GM15510 (cell line): ENCODE measurements around the gene TJP1.

ENCODE experiments used
- POLR2A ChIP-seq: IDR thresholded peaks from 3 replicates; pipeline ENCODE4 v1.6.1; 2011; ENCODE audit warnings: borderline replicate concordance; ENCODE audit not compliant: insufficient read length; ENCODE audit errors: extremely low read depth

Gene TJP1

DNA sequence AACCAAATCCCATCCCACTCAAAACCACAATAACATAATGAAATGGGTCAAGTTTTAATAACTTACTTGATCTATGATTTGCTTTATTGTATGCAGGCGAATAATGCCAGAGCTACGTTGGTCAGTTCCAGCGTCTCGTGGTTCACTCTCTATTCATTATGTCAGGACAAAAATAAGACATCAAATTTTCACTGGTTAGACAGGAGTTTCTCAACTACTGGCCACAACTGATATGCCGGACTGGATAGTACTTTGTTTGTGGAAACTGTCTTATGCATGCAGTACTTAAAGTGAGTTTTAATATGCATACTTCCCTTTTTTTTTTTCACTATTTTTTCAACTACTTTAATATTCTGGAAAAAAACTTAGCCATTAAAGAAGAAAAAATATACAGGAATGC lies 94.4 kb downstream of the TJP1 start:
- TF ChIP-seq POLR2A, result no peak

- TF ChIP-seq POLR2A, result no peak
Observed at GRCh38 chr15:29726553-29726952, 95.7 kb downstream of the TJP1 start.

- TF ChIP-seq POLR2A, result no peak
Observed at GRCh38 chr15:29724026-29724425, 98.2 kb downstream of the TJP1 start.

DNA sequence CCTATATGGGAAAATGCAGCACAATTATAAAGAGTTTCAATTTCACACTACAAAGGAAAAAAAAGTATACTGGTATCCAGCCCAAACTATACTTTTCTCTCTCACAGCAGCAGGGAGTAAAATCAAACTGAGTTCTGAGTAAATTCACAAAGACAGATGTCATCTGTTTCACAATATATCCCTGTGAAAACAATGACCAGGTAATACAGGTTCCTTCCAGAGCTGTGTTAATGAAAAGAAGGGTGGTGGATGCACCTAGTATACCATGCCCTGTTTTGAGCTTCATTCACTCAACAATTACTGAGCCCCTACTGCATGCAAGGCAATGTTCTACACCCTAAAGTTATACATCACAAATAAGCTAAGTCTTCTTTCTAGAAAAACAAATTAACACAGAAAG lies 108.5 kb downstream of the TJP1 start:
- no peak for TF ChIP-seq POLR2A

DNA sequence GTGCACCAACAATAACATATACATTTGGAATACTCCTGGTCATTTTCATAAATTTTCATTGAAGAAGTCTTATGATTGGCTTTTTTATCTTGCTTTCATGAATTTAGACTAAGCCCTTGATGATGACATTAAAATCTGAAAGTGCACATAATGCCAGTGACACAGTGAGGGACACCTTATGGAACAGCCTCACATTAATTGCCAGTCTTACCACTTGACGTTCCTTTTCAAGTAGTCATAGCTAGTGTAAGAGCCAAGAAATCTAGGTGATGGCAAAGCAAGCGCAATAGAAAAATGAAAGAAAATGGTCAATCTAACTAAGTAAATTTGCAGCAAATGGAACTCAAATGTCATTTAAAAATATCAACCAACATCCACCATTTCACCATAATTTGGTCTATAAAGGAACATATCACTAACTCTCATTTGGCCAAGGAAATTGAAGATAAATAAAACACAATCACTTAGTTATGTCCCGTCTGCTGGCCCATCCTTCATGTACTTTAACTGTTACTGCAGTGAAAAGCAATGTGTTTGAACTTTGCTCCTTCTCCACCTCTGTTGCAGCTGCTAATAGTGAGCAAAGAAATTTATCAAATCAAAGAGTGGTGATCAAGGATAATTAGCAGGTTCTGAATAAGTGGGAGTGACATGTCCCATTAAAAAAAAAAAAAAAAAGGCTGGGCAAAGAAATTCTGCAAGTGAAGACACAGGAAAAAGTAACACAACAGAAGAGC lies 110.0 kb downstream of the TJP1 start:
- no peak for TF ChIP-seq POLR2A

GRCh38 chr15:29711531-29711930 lies 110.7 kb downstream of the TJP1 start:
- no peak for TF ChIP-seq POLR2A

- no peak for TF ChIP-seq POLR2A
Observed at GRCh38 chr15:29708519-29708918, 113.7 kb downstream of the TJP1 start.

GRCh38 chr15:29704950-29705597 lies 117.2 kb downstream of the TJP1 start:
- TF ChIP-seq POLR2A, result no peak

DNA sequence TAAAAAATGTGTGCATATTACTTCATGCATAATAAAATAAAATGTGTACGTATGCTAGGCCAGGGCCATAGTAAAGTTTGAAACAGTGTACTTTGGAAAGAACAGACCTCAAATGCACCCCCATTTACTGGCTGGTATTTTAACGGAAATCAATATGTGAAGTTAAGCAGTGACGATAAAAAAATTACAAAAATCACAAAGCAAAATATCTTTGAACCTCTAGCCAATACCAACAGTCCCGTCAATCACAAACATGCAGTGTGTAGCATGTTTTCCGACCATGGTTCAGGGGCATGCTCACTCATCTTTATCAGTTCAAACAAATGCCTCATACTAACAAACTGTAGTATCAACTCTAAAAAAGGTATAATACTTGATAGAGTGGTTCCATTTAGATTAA lies 121.1 kb downstream of the TJP1 start:
- TF ChIP-seq POLR2A, result no peak

DNA sequence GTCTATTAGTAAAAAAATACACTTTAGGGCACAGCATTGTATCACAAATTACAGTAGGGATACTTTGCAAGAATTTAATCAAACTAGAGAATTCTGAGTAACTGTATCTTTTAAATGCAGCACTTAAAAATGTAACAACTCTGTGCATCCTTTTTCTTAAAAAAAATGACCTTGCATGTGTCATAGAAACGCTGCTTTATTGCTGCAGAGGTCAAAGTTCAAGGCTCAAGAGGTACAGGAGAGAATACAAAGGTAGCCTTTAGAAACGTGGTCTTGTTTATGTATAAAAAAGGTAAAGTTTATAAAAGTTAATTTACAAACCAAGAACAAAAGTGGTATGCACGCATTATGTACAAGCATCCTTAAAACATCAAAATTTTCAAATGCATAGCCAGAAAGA lies 122.0 kb downstream of the TJP1 start:
- TF ChIP-seq POLR2A, result no peak

DNA sequence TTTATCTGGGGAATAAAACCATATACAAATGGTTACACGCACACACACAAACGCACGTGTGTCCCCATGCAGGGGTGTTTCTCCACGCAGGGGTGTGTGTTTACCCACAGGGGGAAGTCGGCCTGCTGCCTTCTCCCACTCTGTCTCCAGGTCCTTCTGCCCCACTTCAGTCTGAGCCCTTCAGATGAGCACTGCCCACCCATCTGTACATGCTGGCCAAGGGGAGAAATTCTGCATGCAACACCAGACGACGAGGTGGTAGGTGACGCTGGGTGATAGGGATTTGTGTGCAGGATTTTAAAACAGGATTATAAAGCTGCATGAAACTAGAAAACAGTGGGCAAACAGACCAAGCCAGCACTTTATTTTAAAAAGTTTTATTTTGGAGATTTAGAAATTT lies 122.5 kb downstream of the TJP1 start:
- TF ChIP-seq POLR2A, result no peak

DNA sequence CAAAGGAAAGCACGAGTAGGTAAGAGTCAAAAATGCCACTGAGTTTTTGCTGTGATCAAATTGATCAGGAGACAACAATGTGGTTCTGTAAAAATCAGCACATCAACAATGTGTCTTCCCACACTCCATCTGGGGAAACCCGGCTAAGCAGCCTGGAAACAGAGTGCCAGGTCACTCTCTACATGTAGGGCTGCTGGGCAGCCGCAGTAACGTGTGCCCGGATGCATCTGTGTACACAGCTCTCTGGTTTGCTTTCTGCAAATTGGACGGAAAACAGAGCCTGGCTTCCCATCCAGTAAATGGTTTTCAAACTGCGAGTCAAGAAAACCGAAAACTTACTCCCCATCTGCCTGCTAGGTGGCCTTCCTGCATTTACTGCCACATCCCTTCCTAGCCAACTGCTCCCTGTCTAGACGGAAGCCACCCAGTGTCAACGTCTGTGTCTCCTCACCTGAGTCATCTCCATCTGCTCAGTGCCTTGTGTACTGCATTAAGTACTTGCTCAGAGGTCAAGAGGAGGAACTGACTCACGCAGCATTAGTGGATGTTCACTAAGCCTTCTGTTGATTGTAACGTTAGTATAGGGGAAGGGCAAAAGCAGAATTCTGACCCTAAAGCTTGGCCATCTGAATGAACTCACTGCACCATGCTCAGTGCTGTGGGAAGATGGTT lies 124.1 kb downstream of the TJP1 start:
- TF ChIP-seq POLR2A, result no peak

GRCh38 chr15:29696950-29697738 lies 125.1 kb downstream of the TJP1 start:
- no peak for TF ChIP-seq POLR2A

DNA sequence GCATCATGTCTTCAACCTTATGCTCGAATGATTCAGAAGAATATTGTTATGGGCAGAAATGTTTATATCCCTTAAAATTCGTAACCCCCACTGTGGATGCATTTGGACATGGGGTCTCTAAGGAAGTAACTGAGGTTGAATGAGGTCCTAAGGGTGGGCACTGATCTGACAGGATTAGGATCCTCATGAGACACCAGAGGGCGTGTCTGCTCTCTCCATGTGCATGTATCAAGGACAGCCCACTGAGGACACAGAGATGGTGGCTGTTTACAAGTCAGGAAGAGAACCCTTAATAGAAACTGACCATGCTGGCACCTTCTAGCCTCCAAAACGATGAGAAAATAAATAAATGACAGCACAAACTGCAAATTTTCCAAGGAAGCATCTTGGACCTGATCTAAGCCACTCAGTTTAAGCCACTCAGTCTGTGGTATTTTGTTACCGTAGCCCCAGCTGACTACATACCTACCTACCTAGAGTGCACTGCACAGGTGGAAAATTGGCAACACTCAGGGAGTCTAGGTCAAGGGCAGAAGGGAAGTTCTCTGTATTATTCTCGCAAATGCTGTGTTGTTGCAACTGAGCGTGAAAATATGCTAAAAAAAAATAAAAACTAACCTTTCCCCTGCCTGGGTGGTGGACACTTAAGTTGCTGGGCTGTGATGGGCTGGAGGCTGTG lies 126.6 kb downstream of the TJP1 start:
- TF ChIP-seq POLR2A, result no peak
